HEK293 (cell line): ENCODE measurements around the gene PRR22.

ENCODE experiments used
- CTCF ChIA-PET: fragments of 350-600 bp; formaldehyde crosslinking; extraction: SDS; loops from one replicate; lab custom pipeline; 2021; ENCODE audit warnings: antibody characterized with exemption; lab: Yijun Ruan, JAX
- POLR2A ChIA-PET: fragments of 300-600 bp; formaldehyde crosslinking; extraction: SDS; loops from one replicate; lab custom pipeline; 2020; ENCODE audit warnings: antibody characterized with exemption, inconsistent platforms; lab: Yijun Ruan, JAX
- H3K27ac ChIP-seq: fragments of 200-500 bp; sonication (Bioruptor generic); 2 replicates; pipeline ENCODE4 v1.5.1; 2014; ENCODE audit warnings: low read depth, low read length, control low read depth, inconsistent platforms; ENCODE audit errors: extremely low read depth
- H3K36me3 ChIP-seq, 2 experiments: fragments of 200-500 bp in 1 of 2; sonication (Bioruptor generic) in 1 of 2; 1 replicate in 1 of 2; 2 replicates in 1 of 2; pipeline ENCODE4 v1.5.1; 2014 to 2017; ENCODE audit warnings: inconsistent platforms in 2 of 2, low read length in 2 of 2; ENCODE audit not compliant: control insufficient read depth in 2 of 2, insufficient read depth in 1 of 2
- H3K4me1 ChIP-seq: fragments of 200-500 bp; sonication (Bioruptor generic); 2 replicates; pipeline ENCODE4 v1.5.1; 2014; ENCODE audit warnings: mild to moderate bottlenecking, low read length, inconsistent platforms; ENCODE audit not compliant: control insufficient read depth, insufficient read depth
- H3K4me3 ChIP-seq: 2 replicates; pipeline ENCODE4 v1.5.1; 2011; ENCODE audit warnings: low read depth, mild to moderate bottlenecking, control low read depth, low read length, moderate library complexity
- H3K9me3 ChIP-seq: fragments of 200-500 bp; sonication (Bioruptor generic); 2 replicates; pipeline ENCODE4 v1.5.1; 2014; ENCODE audit warnings: low read depth, low read length, inconsistent platforms; ENCODE audit not compliant: control insufficient read depth, insufficient read depth
- HOXC10 ChIP-seq: sonication (generic); formaldehyde crosslinking; IDR thresholded peaks from 2 replicates; pipeline ENCODE4 v1.8.1; 2023; ENCODE audit warnings: mild to moderate bottlenecking, missing genetic modification reagents
- IKZF3 ChIP-seq: fragments of 450-650 bp; IDR thresholded peaks from 2 replicates; pipeline ENCODE4 v1.5.0; 2018; ENCODE audit warnings: missing biosample characterization, mild to moderate bottlenecking, missing genetic modification characterization, moderate library complexity
- KLF1 ChIP-seq: fragments of 450-650 bp; formaldehyde crosslinking; IDR thresholded peaks from 2 replicates; pipeline ENCODE4 v1.5.1; 2016; ENCODE audit warnings: missing biosample characterization, missing genetic modification characterization
- KLF10 ChIP-seq: fragments of 450-650 bp; IDR thresholded peaks from 2 replicates; pipeline ENCODE4 v1.5.1; 2018; ENCODE audit warnings: missing biosample characterization, mild to moderate bottlenecking, missing genetic modification characterization
- KLF9 ChIP-seq: fragments of 450-650 bp; formaldehyde crosslinking; IDR thresholded peaks from 2 replicates; pipeline ENCODE4 v1.5.1; 2016; ENCODE audit warnings: missing biosample characterization, missing genetic modification characterization, low read depth
- MEIS1 ChIP-seq: sonication (generic); formaldehyde crosslinking; IDR thresholded peaks from 2 replicates; pipeline ENCODE4 v1.8.1; 2022; ENCODE audit warnings: missing genetic modification reagents, mild to moderate bottlenecking, borderline replicate concordance
- MYNN ChIP-seq: fragments of 450-650 bp; formaldehyde crosslinking; IDR thresholded peaks from 2 replicates; pipeline ENCODE4 v1.5.1; 2016; ENCODE audit warnings: missing biosample characterization, missing genetic modification characterization, borderline replicate concordance
- SP2 ChIP-seq: fragments of 450-650 bp; formaldehyde crosslinking; IDR thresholded peaks from 2 replicates; pipeline ENCODE4 v1.5.1; 2016; ENCODE audit warnings: missing biosample characterization, missing genetic modification characterization
- WT1 ChIP-seq: fragments of 450-650 bp; formaldehyde crosslinking; IDR thresholded peaks from 2 replicates; pipeline ENCODE4 v1.5.1; 2016; ENCODE audit warnings: missing biosample characterization, missing genetic modification characterization
- ZBTB48 ChIP-seq: fragments of 450-650 bp; formaldehyde crosslinking; IDR thresholded peaks from 2 replicates; pipeline ENCODE4 v1.5.1; 2016; ENCODE audit warnings: missing biosample characterization, missing genetic modification characterization
- ZBTB7A ChIP-seq: fragments of 450-650 bp; formaldehyde crosslinking; IDR thresholded peaks from 2 replicates; pipeline ENCODE4 v1.5.1; 2016; ENCODE audit warnings: low read depth, missing biosample characterization, missing genetic modification characterization
- ZNF133 ChIP-seq: fragments of 450-650 bp; formaldehyde crosslinking; IDR thresholded peaks from 2 replicates; pipeline ENCODE4 v1.5.1; 2016; ENCODE audit warnings: missing biosample characterization, missing genetic modification characterization
- ZNF146 ChIP-seq: fragments of 450-650 bp; formaldehyde crosslinking; IDR thresholded peaks from 2 replicates; pipeline ENCODE4 v1.5.1; 2016; ENCODE audit warnings: missing biosample characterization, missing genetic modification characterization
- ZNF19 ChIP-seq: fragments of 450-650 bp; formaldehyde crosslinking; IDR thresholded peaks from 2 replicates; pipeline ENCODE4; 2016; ENCODE audit warnings: missing biosample characterization, missing genetic modification characterization, low read depth
- ZNF223 ChIP-seq: fragments of 450-650 bp; formaldehyde crosslinking; IDR thresholded peaks from 2 replicates; pipeline ENCODE4 v1.5.1; 2016; ENCODE audit warnings: missing biosample characterization, missing genetic modification characterization
- ZNF335 ChIP-seq: fragments of 450-650 bp; formaldehyde crosslinking; conservative IDR thresholded peaks from 2 replicates; pipeline ENCODE4 v1.5.1; 2016; ENCODE audit warnings: missing biosample characterization, missing genetic modification characterization
- ZNF510 ChIP-seq: fragments of 450-650 bp; formaldehyde crosslinking; IDR thresholded peaks from 2 replicates; pipeline ENCODE4 v1.5.1; 2018; ENCODE audit warnings: mild to moderate bottlenecking, missing genetic modification characterization, missing biosample characterization; ENCODE audit not compliant: insufficient replicate concordance
- ZNF548 ChIP-seq: fragments of 450-650 bp; formaldehyde crosslinking; IDR thresholded peaks from 2 replicates; pipeline ENCODE4 v1.5.1; 2016; ENCODE audit warnings: missing biosample characterization, missing genetic modification characterization
- ZNF610 ChIP-seq: fragments of 450-650 bp; formaldehyde crosslinking; IDR thresholded peaks from 2 replicates; pipeline ENCODE4 v1.5.1; 2016; ENCODE audit warnings: missing biosample characterization, missing genetic modification characterization, borderline replicate concordance
- ZNF777 ChIP-seq: fragments of 450-650 bp; formaldehyde crosslinking; IDR thresholded peaks from 2 replicates; pipeline ENCODE4 v1.5.1; 2017; ENCODE audit warnings: missing biosample characterization, missing genetic modification characterization, borderline replicate concordance
- ZXDB ChIP-seq: fragments of 450-650 bp; formaldehyde crosslinking; IDR thresholded peaks from 2 replicates; pipeline ENCODE4 v1.5.1; 2016; ENCODE audit warnings: missing biosample characterization, missing genetic modification characterization
- TF ChIP-seq, protein P1 (sequence below): fragments of 450-650 bp; formaldehyde crosslinking; IDR thresholded peaks from 2 replicates; pipeline ENCODE4 v1.5.1; 2016; ENCODE audit warnings: missing biosample characterization, missing genetic modification characterization
- TF ChIP-seq, protein P2 (sequence below): fragments of 450-650 bp; formaldehyde crosslinking; IDR thresholded peaks from 2 replicates; pipeline ENCODE4 v1.5.1; 2016; ENCODE audit warnings: missing biosample characterization, missing genetic modification characterization
- TF ChIP-seq, protein P3 (sequence below): fragments of 450-650 bp; formaldehyde crosslinking; IDR thresholded peaks from 2 replicates; pipeline ENCODE4 v1.5.1; 2016; ENCODE audit warnings: missing biosample characterization, missing genetic modification characterization
- TF ChIP-seq, protein P4 (sequence below): fragments of 450-650 bp; formaldehyde crosslinking; IDR thresholded peaks from 2 replicates; pipeline ENCODE4 v1.5.1; 2016; ENCODE audit warnings: missing biosample characterization, missing genetic modification characterization

The PRR22 gene

DNA sequence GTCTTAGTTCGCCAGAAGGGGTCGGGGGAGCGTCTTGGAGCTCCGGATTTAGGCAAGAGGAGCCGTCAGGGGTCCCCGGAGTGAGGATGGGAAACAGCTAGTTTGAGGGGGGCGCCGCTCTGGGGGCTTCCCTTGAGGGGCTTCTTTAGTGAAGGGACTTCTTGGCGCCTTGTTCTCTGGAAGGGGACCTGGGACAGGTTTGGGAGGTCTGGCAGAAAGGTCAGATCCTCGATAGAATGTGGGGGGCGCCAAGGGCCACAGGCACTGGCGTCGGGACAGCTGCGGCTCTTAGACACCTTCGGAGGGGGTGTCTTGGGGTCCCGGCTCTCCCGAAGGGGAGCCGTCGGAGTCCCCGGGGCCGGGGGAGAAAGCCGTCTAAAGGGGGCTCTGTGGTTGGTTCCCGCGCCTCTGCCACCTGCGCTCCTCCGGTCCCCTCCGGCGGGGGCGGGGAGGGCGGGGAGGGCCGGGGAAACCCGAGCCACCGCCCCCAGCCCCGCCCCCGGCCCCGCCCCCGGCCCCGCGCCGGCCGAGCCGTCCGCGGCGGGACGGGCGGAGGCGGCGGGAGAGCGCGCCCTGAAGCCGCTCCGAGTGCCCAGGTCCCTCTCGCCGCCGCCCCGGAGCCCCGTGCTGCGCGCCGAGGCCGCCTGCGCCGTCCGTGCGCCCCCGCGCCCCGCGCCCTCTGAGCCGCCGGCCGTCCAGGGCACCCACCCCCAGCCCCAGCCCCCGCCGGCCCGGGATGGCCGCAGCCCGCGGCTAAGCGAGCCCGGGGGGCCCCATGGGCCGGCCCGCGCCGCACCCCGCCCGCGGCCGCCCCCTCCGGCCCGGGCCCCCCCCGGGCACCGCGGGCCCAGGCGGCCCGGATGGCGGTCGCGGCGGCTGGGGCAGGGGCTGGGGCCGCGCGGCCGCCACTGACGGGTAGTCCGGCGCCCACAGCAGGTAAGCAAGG is 20.2 kb upstream of the PRR22 start, which contains the start of gene NRTN:
TSS of gene NRTN (plus strand) at position 552 of the 946 bp plus-strand sequence. CDS start 19,099 bp downstream, outside the sequence.
- no peak within 1 kb of the TSS for H3K27ac ChIP-seq
- POLR2A ChIA-PET: interaction anchor here (0.5 to 1.6 kb wide), 15 partner anchors 12 to 218 kb away, joined by 3 to 29 read pairs (median 5); partner anchors contain the start of genes DUS3L, NDUFA11, RPL36 and VMAC
- no peaks in the 10 kb centered on the region for H3K9me3 ChIP-seq
- CTCF ChIA-PET: interaction anchor here (0.6 to 2.3 kb wide), 74 partner anchors 10 to 701 kb away, joined by 3 to 71 read pairs (median 6); partner anchors contain the start of genes CAPS, DUS3L, FUT6 and NDUFA11
- peak within 1 kb of the TSS; percentile 26 for H3K4me3 ChIP-seq
- H3K36me3 ChIP-seq: no peaks in the 10 kb centered on the region
- TF ChIP-seq MEIS1 (CRISPR knock-in tag) (no peak), ZNF777 (tag by site-specific recombination) (peak; percentile 67; the same call in 1 of the 2 replicates), ZXDB (no peak), ZBTB7A (tag by site-specific recombination) (no peak), MYNN (tag by site-specific recombination) (no peak), KLF9 (peak; percentile 71; the same call in 1 of the 2 replicates), ZNF510 (no peak), ZNF223 (tag by site-specific recombination) (no peak), ZNF133 (no peak), ZNF335 (peak; percentile 3; the same call in 1 of the 2 replicates), IKZF3 (no peak), ZBTB48 (tag by site-specific recombination) (no peak), ZNF19 (tag by site-specific recombination) (no peak), KLF1 (tag by site-specific recombination) (0 out of 2 replicates have a peak, but pooled peaks have one; percentile 26), WT1 (tag by site-specific recombination) (no peak), HOXC10 (CRISPR knock-in tag) (no peak), ZNF146 (tag by site-specific recombination) (no peak), ZNF610 (tag by site-specific recombination) (no peak), ZNF548 (tag by site-specific recombination) (no peak), KLF10 (tag by site-specific recombination) (peak; percentile 61; the same call in 1 of the 2 replicates), SP2 (tag by site-specific recombination) (peak; percentile 38; the same call in 1 of the 2 replicates)
- TF ChIP-seq, protein P1, sequence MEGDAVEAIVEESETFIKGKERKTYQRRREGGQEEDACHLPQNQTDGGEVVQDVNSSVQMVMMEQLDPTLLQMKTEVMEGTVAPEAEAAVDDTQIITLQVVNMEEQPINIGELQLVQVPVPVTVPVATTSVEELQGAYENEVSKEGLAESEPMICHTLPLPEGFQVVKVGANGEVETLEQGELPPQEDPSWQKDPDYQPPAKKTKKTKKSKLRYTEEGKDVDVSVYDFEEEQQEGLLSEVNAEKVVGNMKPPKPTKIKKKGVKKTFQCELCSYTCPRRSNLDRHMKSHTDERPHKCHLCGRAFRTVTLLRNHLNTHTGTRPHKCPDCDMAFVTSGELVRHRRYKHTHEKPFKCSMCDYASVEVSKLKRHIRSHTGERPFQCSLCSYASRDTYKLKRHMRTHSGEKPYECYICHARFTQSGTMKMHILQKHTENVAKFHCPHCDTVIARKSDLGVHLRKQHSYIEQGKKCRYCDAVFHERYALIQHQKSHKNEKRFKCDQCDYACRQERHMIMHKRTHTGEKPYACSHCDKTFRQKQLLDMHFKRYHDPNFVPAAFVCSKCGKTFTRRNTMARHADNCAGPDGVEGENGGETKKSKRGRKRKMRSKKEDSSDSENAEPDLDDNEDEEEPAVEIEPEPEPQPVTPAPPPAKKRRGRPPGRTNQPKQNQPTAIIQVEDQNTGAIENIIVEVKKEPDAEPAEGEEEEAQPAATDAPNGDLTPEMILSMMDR: no peak
- TF ChIP-seq, protein P2, sequence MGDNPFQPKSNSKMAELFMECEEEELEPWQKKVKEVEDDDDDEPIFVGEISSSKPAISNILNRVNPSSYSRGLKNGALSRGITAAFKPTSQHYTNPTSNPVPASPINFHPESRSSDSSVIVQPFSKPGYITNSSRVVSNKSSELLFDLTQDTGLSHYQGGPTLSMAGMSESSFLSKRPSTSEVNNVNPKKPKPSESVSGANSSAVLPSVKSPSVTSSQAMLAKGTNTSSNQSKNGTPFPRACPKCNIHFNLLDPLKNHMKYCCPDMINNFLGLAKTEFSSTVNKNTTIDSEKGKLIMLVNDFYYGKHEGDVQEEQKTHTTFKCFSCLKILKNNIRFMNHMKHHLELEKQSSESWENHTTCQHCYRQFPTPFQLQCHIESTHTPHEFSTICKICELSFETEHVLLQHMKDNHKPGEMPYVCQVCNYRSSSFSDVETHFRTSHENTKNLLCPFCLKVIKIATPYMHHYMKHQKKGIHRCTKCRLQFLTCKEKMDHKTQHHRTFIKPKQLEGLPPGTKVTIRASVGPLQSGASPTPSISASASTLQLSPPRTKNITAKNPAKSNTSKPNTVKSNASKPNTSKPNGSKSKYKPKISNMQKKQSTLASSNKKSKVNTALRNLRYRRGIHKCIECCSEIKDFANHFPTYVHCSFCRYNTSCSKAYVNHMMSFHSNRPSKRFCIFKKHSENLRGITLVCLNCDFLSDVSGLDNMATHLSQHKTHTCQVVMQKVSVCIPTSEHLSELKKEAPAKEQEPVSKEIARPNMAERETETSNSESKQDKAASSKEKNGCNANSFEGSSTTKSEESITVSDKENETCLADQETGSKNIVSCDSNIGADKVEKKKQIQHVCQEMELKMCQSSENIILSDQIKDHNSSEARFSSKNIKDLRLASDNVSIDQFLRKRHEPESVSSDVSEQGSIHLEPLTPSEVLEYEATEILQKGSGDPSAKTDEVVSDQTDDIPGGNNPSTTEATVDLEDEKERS: no peak
- TF ChIP-seq, protein P3, sequence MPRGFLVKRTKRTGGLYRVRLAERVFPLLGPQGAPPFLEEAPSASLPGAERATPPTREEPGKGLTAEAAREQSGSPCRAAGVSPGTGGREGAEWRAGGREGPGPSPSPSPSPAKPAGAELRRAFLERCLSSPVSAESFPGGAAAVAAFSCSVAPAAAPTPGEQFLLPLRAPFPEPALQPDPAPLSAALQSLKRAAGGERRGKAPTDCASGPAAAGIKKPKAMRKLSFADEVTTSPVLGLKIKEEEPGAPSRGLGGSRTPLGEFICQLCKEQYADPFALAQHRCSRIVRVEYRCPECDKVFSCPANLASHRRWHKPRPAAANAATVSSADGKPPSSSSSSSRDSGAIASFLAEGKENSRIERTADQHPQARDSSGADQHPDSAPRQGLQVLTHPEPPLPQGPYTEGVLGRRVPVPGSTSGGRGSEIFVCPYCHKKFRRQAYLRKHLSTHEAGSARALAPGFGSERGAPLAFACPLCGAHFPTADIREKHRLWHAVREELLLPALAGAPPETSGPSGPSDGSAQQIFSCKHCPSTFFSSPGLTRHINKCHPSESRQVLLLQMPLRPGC (tag by site-specific recombination): no peak
- TF ChIP-seq, protein P4, sequence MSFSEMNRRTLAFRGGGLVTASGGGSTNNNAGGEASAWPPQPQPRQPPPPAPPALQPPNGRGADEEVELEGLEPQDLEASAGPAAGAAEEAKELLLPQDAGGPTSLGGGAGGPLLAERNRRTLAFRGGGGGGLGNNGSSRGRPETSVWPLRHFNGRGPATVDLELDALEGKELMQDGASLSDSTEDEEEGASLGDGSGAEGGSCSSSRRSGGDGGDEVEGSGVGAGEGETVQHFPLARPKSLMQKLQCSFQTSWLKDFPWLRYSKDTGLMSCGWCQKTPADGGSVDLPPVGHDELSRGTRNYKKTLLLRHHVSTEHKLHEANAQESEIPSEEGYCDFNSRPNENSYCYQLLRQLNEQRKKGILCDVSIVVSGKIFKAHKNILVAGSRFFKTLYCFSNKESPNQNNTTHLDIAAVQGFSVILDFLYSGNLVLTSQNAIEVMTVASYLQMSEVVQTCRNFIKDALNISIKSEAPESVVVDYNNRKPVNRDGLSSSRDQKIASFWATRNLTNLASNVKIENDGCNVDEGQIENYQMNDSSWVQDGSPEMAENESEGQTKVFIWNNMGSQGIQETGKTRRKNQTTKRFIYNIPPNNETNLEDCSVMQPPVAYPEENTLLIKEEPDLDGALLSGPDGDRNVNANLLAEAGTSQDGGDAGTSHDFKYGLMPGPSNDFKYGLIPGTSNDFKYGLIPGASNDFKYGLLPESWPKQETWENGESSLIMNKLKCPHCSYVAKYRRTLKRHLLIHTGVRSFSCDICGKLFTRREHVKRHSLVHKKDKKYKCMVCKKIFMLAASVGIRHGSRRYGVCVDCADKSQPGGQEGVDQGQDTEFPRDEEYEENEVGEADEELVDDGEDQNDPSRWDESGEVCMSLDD (tag by site-specific recombination): peak; percentile 71
- TF ChIP-seq, all 188 proteins: peak for 7
- H3K4me1 ChIP-seq: peaks cover 3% of the 10 kb centered on the region; the same call in 1 of the 2 replicates
